Thyroid gland (tissue), 4 donors: Measurements from ENCODE around the gene ZNF407. TPM values are rescaled to one million over a fixed set of nuclear protein-coding genes. Genes with fewer than 3 reads are reported as not detected.

Source experiments
- DNase-seq, 2 donors: peaks; one replicate each; pipeline ENCODE4 v3.0.0-alpha.2; 2019
- H3K27ac ChIP-seq, 3 donors: fragments of 200-600 bp; sonication (generic); 1 replicate in 2 of 3; 2 replicates in 1 of 3; pipeline ENCODE4 v1.5.1; 2016 to 2019; ENCODE audit warnings: mild to moderate bottlenecking in 1 of 3, moderate library complexity in 1 of 3
- H3K27me3 ChIP-seq: fragments of 200-600 bp; sonication (generic); one replicate; pipeline ENCODE4 v1.5.1; 2019
- H3K36me3 ChIP-seq, 2 donors: fragments of 200-600 bp; sonication (generic); one replicate each; pipeline ENCODE4 v1.5.1; 2016 to 2019
- H3K4me1 ChIP-seq, 2 donors: fragments of 200-600 bp; sonication (generic); one replicate each; pipeline ENCODE4 v1.5.1; 2017 to 2019
- H3K4me3 ChIP-seq, 3 donors: fragments of 200-600 bp; sonication (generic); replicated peaks in 1 of 3; 1 replicate in 2 of 3; 2 replicates in 1 of 3; pipeline ENCODE4 v1.5.1; 2016; ENCODE audit warnings: mild to moderate bottlenecking in 1 of 3
- H3K9me3 ChIP-seq: fragments of 200-600 bp; sonication (generic); one replicate; pipeline ENCODE4 v1.5.1; 2017
- POLR2A ChIP-seq, 2 donors: fragments of 450-650 bp; IDR thresholded peaks; one replicate each; pipeline ENCODE4 v1.6.1; 2017; ENCODE audit warnings: antibody characterized with exemption in 2 of 2, mild to moderate bottlenecking in 2 of 2, moderate library complexity in 1 of 2
- WGBS, 2 donors: methylation state at CpG; one replicate each; pipeline ENCODE4 v1.1.5; 2017; 5-methylcytosine and 5-hydroxymethylcytosine counted together
- intact Hi-C: fragments of 100-400 bp; cut with DNase I; formaldehyde crosslinking; loops from one replicate; pipeline ENCODE4 v1.15.1; 2023
- total RNA-seq, 4 donors: library from RNA; depleted of rRNA; stranded (reverse); fragments of >200 nt; gene quantifications; one replicate each; pipeline ENCODE4 v1.2.3, GENCODE V29; 2016
- TF ChIP-seq, protein P1 (sequence below), 6 experiments: fragments of 200-600 bp in 3 of 6; fragments of 450-650 bp in 3 of 6; sonication (generic) in 3 of 6; IDR thresholded peaks; one replicate each; pipeline ENCODE4 v1.5.1; 2016 to 2019; ENCODE audit warnings: antibody characterized with exemption in 6 of 6, mild to moderate bottlenecking in 2 of 6, inconsistent platforms in 1 of 6, moderate library complexity in 1 of 6

The ZNF407 gene
- total RNA-seq, 4 donors from 2014 or later = 20.2 to 40.0 (median 26.4) TPM

- no peak for TF ChIP-seq POLR2A (IDR thresholded peaks at IDR 0.05)
- TF ChIP-seq, protein P1, sequence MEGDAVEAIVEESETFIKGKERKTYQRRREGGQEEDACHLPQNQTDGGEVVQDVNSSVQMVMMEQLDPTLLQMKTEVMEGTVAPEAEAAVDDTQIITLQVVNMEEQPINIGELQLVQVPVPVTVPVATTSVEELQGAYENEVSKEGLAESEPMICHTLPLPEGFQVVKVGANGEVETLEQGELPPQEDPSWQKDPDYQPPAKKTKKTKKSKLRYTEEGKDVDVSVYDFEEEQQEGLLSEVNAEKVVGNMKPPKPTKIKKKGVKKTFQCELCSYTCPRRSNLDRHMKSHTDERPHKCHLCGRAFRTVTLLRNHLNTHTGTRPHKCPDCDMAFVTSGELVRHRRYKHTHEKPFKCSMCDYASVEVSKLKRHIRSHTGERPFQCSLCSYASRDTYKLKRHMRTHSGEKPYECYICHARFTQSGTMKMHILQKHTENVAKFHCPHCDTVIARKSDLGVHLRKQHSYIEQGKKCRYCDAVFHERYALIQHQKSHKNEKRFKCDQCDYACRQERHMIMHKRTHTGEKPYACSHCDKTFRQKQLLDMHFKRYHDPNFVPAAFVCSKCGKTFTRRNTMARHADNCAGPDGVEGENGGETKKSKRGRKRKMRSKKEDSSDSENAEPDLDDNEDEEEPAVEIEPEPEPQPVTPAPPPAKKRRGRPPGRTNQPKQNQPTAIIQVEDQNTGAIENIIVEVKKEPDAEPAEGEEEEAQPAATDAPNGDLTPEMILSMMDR (IDR thresholded peaks at IDR 0.05) = no peak
- no peaks in the 10 kb centered on the region for H3K4me1 ChIP-seq
- no peak overlapping the region for H3K27ac ChIP-seq
- intact Hi-C loops = no loop called here
- H3K27me3 ChIP-seq = no peaks in the 10 kb centered on the region
- no peak for DNase-seq
- H3K36me3 ChIP-seq = no peaks in the 10 kb centered on the region
- H3K4me3 ChIP-seq = no peak overlapping the region
- H3K9me3 ChIP-seq = no peaks in the 10 kb centered on the region
- 65 to 82% methylated on average over 3 of the region's 3 CpGs for WGBS, 2 donors
These were observed 222.6 kb downstream of the ZNF407 start for GRCh38 chr18:74820160-74820780.

GRCh38 chr18:74825460-74825859 is 227.8 kb downstream of the ZNF407 start:
- H3K27ac ChIP-seq = no peak overlapping the region
- no peak overlapping the region for H3K4me3 ChIP-seq
- no peaks in the 10 kb centered on the region for H3K9me3 ChIP-seq
- intact Hi-C loops = no loop called here
- peaks cover 0 to 5% of the 10 kb centered on the region in 2 donors for H3K4me1 ChIP-seq
- TF ChIP-seq, protein P1 (IDR thresholded peaks at IDR 0.05) = no peak
- TF ChIP-seq POLR2A (IDR thresholded peaks at IDR 0.05) = no peak
- H3K27me3 ChIP-seq = no peaks in the 10 kb centered on the region
- no peak for DNase-seq
- 96 to 97% methylated on average over 1 of the region's 1 CpG for WGBS, 2 donors
- no peaks in the 10 kb centered on the region for H3K36me3 ChIP-seq

- TF ChIP-seq POLR2A (IDR thresholded peaks at IDR 0.05) = no peak
- TF ChIP-seq, protein P1 (IDR thresholded peaks at IDR 0.05) = no peak
- WGBS, 2 donors = 88 to 89% methylated on average over 5 of the region's 5 CpGs
These were observed 228.9 kb downstream of the ZNF407 start for GRCh38 chr18:74826572-74826971.

GRCh38 chr18:74828200-74828599 is 230.5 kb downstream of the ZNF407 start:
- H3K9me3 ChIP-seq = no peaks in the 10 kb centered on the region
- H3K36me3 ChIP-seq = no peaks in the 10 kb centered on the region
- WGBS, 2 donors = 63 to 74% methylated on average over 3 of the region's 3 CpGs
- H3K4me1 ChIP-seq = peaks cover 0 to 5% of the 10 kb centered on the region in 2 donors
- H3K4me3 ChIP-seq = no peak overlapping the region
- TF ChIP-seq, protein P1 (IDR thresholded peaks at IDR 0.05) = no peak
- no peak for TF ChIP-seq POLR2A (IDR thresholded peaks at IDR 0.05)
- H3K27me3 ChIP-seq = no peaks in the 10 kb centered on the region
- no peak for DNase-seq
- intact Hi-C loops = no loop called here
- H3K27ac ChIP-seq = no peak overlapping the region

More at GRCh38 chr18:74826572-74826971, 228.9 kb downstream of the ZNF407 start:
- no peak for DNase-seq
- H3K27me3 ChIP-seq = no peaks in the 10 kb centered on the region
- no peak overlapping the region for H3K27ac ChIP-seq
- H3K4me1 ChIP-seq = peaks cover 0 to 5% of the 10 kb centered on the region in 2 donors
- H3K36me3 ChIP-seq = no peaks in the 10 kb centered on the region
- no peak overlapping the region for H3K4me3 ChIP-seq
- intact Hi-C loops = no loop called here
- no peaks in the 10 kb centered on the region for H3K9me3 ChIP-seq

DNA sequence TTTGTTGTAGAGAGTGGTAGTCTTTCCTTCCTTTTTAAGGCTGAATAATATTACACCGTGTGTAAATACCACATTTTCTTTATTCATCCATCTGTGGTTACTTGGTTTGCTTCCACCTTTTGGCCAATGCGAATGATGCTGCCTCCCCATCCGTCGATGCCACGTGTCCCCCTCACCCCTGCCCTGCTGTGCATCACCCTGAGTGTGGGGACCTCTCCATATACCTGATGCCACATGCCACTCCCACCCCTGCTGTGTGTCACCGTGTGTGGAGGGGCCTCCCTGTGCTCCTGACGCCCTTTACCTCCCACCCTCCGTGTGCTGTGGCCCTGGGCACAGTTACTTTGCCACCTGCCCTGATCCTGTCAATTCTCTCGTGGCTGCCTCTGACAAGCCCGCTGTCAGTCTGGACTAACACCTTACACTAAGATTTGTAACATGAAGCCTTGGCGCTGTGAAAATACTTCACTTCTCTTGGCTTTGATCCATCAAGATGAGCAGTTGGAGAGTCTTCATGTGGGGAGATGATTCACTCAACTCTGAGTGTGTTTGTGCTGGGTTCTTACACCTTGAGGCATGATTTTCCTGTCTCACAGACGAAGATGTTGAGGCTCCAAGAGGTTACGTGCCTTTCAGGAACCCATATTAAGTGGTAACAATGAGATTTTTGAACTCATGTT is 234.0 kb downstream of the ZNF407 start:
- no peak overlapping the region for H3K27ac ChIP-seq
- DNase-seq = no peak
- intact Hi-C loops = no loop called here

More for the DNA sequence above, 234.0 kb downstream of the ZNF407 start:
- Histone ChIP-seq H3K36me3 (no peaks in the 10 kb centered on the region), H3K4me3 (no peak overlapping the region), H3K4me1 (peaks cover 0 to 5% of the 10 kb centered on the region in 2 donors), H3K27me3 (no peaks in the 10 kb centered on the region), H3K9me3 (no peaks in the 10 kb centered on the region)
- no peak for TF ChIP-seq POLR2A (IDR thresholded peaks at IDR 0.05)
- TF ChIP-seq, protein P1 (IDR thresholded peaks at IDR 0.05) = no peak
- 90 to 96% methylated on average over 13 of the region's 13 CpGs for WGBS, 2 donors
